Neural cell (in vitro differentiated cells): Measurements from ENCODE around the gene PPFIBP2.

Source experiments
- CTCF ChIP-seq: fragments of 450-650 bp; IDR thresholded peaks from 2 replicates; pipeline ENCODE4 v1.5.1; 2014; ENCODE audit warnings: antibody characterized with exemption, mild to moderate bottlenecking, moderate library complexity; ENCODE audit not compliant: poor library complexity, severe bottlenecking
- MXI1 ChIP-seq: fragments of 450-650 bp; conservative IDR thresholded peaks from 2 replicates; pipeline ENCODE4 v1.6.1; 2014; ENCODE audit warnings: antibody characterized with exemption, mild to moderate bottlenecking; ENCODE audit not compliant: poor library complexity, severe bottlenecking
- RAD21 ChIP-seq: fragments of 450-650 bp; conservative IDR thresholded peaks from 2 replicates; pipeline ENCODE4 v1.6.1; 2014; ENCODE audit warnings: antibody characterized with exemption, mild to moderate bottlenecking, moderate library complexity
- TAF1 ChIP-seq: IDR thresholded peaks from 2 replicates; pipeline ENCODE4 v1.6.1; 2012; ENCODE audit warnings: low read depth

- no peak for TF ChIP-seq RAD21
- TF ChIP-seq CTCF, result no peak
- no peak for TF ChIP-seq MXI1
- TF ChIP-seq TAF1, result no peak
Observed at GRCh38 chr11:7587712-7588111, 73.9 kb downstream of the PPFIBP2 start.
